GM12865 (cell line): ENCODE data around the gene ASPHD1.
"Not testable (repeated sequence)": the region's sequence is repeated elsewhere in the genome, so short reads cannot be mapped to it uniquely, and the experiment has no call there.

ENCODE experiments used
- DNase-seq: peaks from one replicate; pipeline ENCODE4 v3.0.0; 2010; ENCODE audit warnings: low read depth
- H3K4me3 ChIP-seq: 2 replicates; pipeline ENCODE4 v1.5.1; 2011; ENCODE audit warnings: mild to moderate bottlenecking, low read depth, low read length, control low read depth
- CTCF ChIP-seq: IDR thresholded peaks from 2 replicates; pipeline ENCODE4 v1.5.1; 2011; ENCODE audit warnings: low read length, control low read depth, low read depth, inconsistent platforms; ENCODE audit not compliant: insufficient read depth; ENCODE audit errors: missing control alignments

The ASPHD1 gene

DNA sequence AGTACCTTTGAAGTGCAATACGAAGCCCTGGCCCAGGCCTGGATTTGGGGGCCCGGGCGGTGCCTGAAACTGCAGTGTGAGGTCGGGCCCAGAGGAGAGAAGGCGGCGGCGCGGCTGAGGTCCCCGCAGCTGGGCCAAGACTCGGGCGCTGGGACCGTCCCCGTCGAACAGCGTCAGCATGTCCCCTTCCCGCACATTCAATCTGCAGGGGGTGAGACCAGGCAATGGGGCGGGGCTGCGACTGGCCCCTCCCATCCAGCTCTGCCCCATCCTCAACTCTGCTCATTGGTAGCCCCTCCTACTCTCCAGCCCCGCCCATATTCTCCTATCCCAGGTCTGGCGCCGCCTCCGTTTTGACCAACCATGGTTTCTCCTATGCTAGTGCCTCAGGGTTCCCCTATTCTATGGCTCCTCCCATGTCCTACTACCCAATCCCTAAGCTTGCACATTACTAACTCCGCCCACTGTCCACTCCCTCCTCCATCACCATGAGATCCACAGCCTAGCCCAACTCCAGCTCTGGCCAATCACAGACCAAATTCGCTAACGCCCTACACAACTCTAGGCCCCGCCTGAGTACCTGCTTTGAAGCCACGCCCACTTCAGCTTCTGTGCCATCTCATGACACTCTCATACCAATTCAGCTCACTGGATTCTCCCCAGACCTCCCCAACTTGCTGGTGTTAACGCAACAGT is 22.9 kb upstream of the ASPHD1 start:
- no peak for TF ChIP-seq CTCF
- peak; percentile 76 for DNase-seq
- no peak overlapping the region for H3K4me3 ChIP-seq

DNA sequence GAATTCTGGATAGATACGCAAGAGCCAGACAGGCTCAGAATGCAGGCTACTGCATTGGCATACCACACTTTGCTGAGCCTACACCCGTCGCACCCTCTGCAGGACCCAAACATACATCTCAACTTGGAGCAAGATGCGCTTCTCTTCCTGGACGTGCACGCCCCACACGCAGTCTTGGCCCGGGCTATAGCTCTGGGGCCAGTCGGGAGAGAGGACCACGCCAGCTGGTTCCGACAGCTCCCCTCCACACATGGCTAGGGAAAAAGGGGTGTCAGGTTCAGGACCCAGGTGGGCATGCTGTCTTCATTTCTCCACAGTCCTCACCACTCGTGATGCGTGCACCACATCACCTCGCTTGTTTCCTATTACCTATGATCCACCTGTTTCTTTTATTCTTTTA is 22.1 kb upstream of the ASPHD1 start:
- no peak for DNase-seq
- no peak for TF ChIP-seq CTCF
- no peak overlapping the region for H3K4me3 ChIP-seq

DNA sequence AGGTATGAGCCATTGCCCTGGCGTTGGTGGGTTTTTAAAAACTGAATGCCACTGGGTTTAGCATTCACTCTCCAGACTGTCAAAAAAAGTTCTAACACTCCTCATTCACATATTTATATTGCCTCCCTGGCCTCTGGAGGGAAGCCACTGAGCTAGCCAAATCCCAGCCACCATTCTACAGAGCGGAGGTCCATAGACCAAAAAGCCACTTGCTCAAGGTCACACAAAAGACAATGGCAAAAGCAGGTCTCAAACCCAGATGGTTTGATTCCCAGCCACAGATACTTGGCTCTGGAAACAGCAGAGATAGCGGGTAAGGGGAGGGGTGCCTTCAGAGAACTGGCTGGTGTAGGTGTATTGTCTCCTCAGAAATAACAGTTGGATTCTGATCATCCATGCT is 19.2 kb upstream of the ASPHD1 start:
- no peak for DNase-seq
- no peak for TF ChIP-seq CTCF
- H3K4me3 ChIP-seq = no peak overlapping the region

DNA sequence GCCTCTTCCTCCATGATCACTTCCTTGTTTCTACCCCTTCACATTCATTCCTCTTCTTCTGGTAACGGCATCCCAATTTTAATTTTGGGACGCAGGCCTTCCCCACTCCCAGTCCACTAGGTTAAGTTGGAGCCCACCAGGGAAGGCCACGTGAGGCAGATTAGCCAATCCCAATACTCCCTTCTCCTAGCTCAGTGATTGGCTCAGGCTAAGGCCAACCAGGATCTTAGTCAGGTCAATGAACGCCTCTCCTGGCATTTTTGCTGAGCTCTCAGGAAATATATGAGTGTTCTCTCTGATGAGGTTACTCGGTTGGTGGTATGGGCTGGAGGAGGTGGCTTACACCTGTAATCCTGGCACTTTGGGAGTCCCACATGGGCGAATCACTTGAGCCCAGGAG is 16.3 kb upstream of the ASPHD1 start:
- H3K4me3 ChIP-seq = no peak overlapping the region
- TF ChIP-seq CTCF = no peak
- DNase-seq = no peak

DNA sequence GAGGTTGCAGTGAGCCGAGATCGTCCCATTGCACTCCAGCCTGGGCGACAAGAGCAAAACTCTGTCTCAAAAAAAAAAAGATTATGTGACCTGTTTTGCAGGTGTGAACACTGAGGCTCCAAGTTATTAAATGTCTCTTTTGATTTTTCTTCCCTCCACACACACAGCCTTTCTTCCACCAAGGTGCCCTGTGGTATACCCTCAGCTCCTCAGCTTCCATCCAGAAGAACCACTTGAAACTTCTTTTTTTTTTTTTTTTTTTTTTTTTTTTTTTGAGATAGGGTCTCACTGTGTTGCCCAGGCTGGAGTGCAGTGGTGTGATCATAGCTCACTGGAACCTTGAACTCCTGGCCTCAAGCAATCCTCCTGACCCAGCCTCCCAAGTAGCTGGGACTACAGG is 10.9 kb upstream of the ASPHD1 start:
- not testable (repeated sequence) for DNase-seq, H3K4me3 ChIP-seq

- no peak for TF ChIP-seq CTCF
- DNase-seq = no peak
- no peak overlapping the region for H3K4me3 ChIP-seq
These were observed 8.5 kb upstream of the ASPHD1 start for GRCh38 chr16:29891525-29892457.

- no peak for TF ChIP-seq CTCF
- H3K4me3 ChIP-seq = no peak overlapping the region
- DNase-seq = no peak
These were observed 7.9 kb upstream of the ASPHD1 start for GRCh38 chr16:29892458-29892813.
